ENCODE results near the gene MMP24. TPM values are rescaled to one million over a fixed set of nuclear protein-coding genes. Genes with fewer than 3 reads are reported as not detected.
"Not testable (repeated sequence)": the region's sequence is repeated elsewhere in the genome, so short reads cannot be mapped to it uniquely, and the experiment has no call there.

Gene MMP24
- 0.09 TPM for polyA plus RNA-seq

GRCh38 chr20:35226126-35226883 lies at the start of gene MMP24:
Gene MMP24, plus strand, starts transcription at chr20:35226690. Its CDS starts 49 bp downstream, at chr20:35226739.
- Mint-ChIP-seq H3K27me3 (peaks cover 35% of the 10 kb centered on the region), H3K9me3 (peaks cover 0 to 2% (median 0%) of the 10 kb centered on the region in 3 donors), H3K4me3 (peak within 1 kb of the TSS; percentile 31 to 88 (median 72)), H3K4me1 (peaks cover 4 to 6% (median 4%) of the 10 kb centered on the region in 3 donors), H3K27ac (no peak within 1 kb of the TSS), H3K36me3 (peaks cover 7% of the 10 kb centered on the region)

DNA sequence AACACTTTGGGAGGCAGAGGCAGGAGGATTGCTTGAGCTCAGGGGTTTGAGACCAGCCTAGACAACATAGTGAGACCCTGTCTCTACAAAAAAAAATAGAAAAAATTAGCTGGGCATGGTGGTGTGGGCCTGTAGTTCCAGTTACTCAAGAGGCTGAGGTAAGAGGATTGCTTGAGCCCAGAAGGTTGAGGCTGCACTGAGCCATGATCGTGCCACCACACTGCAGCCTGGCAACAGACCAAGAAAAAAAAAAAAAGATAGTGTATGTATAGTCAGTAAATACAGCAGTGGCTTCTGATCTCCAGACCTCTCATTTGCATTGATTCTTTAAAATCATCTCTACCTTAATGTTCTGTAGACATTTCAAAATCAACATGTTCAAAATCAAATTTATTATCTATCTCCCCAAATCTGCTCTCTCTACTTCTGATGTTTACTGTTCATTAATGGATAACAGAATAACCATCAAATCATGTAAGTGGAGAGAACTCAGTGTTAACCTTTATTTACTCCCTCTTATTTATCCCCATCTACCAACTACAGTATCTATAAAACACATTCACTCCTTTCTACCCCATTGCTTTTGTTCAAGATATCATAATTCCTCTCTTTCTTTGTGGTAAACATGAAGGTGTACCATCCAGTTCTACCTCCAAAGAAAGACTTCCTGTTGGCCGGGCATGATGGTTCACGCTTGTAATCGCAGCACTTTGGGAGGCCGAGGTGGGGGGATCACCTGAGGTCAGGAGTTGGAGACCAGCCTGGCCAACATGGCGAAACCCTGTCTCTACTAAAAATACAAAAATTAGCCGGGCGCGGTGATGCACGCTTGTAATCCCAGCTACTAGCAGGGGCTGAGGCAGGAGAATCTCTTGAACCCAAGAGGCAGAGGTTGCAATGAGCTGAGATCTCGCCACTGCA lies 46.9 kb upstream of the MMP24 start:
- Mint-ChIP-seq H3K4me1 (peaks cover 0 to 3% (median 0%) of the 10 kb centered on the region in 3 donors), H3K27me3 (no peaks in the 10 kb centered on the region), H3K4me3 (peak overlapping the region in 1 of 4 donors; percentile 7), H3K27ac (no peak overlapping the region), H3K36me3 (peaks cover 9% of the 10 kb centered on the region), H3K9me3 (no peaks in the 10 kb centered on the region)

GRCh38 chr20:35180266-35180665 lies 46.2 kb upstream of the MMP24 start:
- Mint-ChIP-seq H3K4me3 (no peak overlapping the region), H3K9me3 (no peaks in the 10 kb centered on the region), H3K36me3 (peaks cover 15% of the 10 kb centered on the region), H3K27me3 (no peaks in the 10 kb centered on the region), H3K4me1 (peaks cover 0 to 3% (median 0%) of the 10 kb centered on the region in 3 donors), H3K27ac (no peak overlapping the region)

GRCh38 chr20:35181731-35182130 lies 44.8 kb upstream of the MMP24 start:
- H3K36me3 Mint-ChIP-seq = peaks cover 15% of the 10 kb centered on the region
- H3K4me1 Mint-ChIP-seq = peaks cover 0 to 3% (median 0%) of the 10 kb centered on the region in 3 donors
- no peak overlapping the region for H3K4me3 Mint-ChIP-seq
- peaks cover 0 to 1% (median 0%) of the 10 kb centered on the region in 3 donors for H3K9me3 Mint-ChIP-seq
- H3K27ac Mint-ChIP-seq = no peak overlapping the region
- no peaks in the 10 kb centered on the region for H3K27me3 Mint-ChIP-seq

GRCh38 chr20:35186691-35187289 lies 39.7 kb upstream of the MMP24 start:
- H3K36me3 Mint-ChIP-seq = peaks cover 12% of the 10 kb centered on the region
- not testable (repeated sequence) for H3K4me1 Mint-ChIP-seq, H3K27ac Mint-ChIP-seq, H3K9me3 Mint-ChIP-seq, H3K4me3 Mint-ChIP-seq, H3K27me3 Mint-ChIP-seq

DNA sequence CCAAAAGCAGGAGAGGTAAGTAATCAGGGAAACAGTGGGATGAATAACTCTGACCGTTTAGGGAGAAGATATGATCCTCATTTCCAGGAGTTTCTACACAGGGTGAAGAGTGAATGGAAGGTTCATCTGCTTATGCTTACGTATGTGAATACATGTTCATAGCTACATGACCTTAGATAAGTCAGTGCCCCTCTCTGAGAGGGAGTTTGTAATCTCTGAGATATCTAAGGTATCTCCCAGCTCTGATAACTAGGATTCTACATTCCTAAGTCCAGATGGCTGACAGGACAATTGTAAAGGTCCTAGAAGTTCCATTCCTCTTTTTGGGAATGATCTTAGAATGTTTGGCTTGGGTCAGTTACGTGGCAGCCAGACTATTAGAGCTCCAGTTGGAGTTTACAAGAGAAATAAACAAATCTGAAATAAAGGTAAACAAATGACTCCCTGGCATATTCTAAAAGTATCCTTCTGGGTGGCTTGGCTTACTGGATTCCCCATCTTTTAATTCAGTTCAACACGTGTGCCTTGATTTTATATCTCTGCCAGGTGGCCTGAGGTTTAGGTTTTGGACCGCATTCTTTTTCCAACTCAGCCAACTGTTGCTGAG lies 38.8 kb upstream of the MMP24 start:
- Mint-ChIP-seq H3K36me3 (peaks cover 12% of the 10 kb centered on the region), H3K4me1 (no peaks in the 10 kb centered on the region), H3K4me3 (no peak overlapping the region), H3K9me3 (peaks cover 0 to 1% (median 0%) of the 10 kb centered on the region in 3 donors), H3K27ac (no peak overlapping the region), H3K27me3 (no peaks in the 10 kb centered on the region)

DNA sequence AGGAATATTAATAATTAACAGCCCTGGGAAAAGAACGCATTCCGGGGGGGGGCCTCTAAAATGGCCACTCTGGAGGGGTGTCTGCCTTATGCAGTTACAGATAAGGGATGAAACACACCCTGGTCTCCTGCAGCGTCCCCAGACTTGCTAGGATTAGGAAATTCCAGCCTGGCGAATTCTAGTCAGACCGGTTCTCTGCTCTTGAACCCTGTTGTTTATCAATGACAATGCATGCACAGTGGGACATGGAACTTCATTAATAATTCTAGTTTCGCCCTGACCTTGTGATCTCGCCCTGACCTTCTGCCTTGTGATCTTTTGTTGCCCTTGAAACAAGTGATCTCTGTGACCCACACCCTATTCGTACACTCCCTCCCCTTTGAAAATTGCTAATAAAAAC lies 37.3 kb upstream of the MMP24 start:
- not testable (repeated sequence) for H3K27ac Mint-ChIP-seq, H3K27me3 Mint-ChIP-seq, H3K9me3 Mint-ChIP-seq, H3K4me1 Mint-ChIP-seq, H3K4me3 Mint-ChIP-seq
- H3K36me3 Mint-ChIP-seq = peaks cover 12% of the 10 kb centered on the region

GRCh38 chr20:35190556-35190955 lies 35.9 kb upstream of the MMP24 start:
- H3K4me1 Mint-ChIP-seq = no peaks in the 10 kb centered on the region
- peaks cover 2% of the 10 kb centered on the region for H3K36me3 Mint-ChIP-seq
- no peak overlapping the region for H3K27ac Mint-ChIP-seq
- H3K27me3 Mint-ChIP-seq = no peaks in the 10 kb centered on the region
- no peaks in the 10 kb centered on the region for H3K9me3 Mint-ChIP-seq
- H3K4me3 Mint-ChIP-seq = no peak overlapping the region

GRCh38 chr20:35191419-35192117 lies 34.9 kb upstream of the MMP24 start:
- peaks cover 0 to 4% (median 3%) of the 10 kb centered on the region in 3 donors for H3K9me3 Mint-ChIP-seq
- peaks cover 5% of the 10 kb centered on the region for H3K36me3 Mint-ChIP-seq
- H3K4me3 Mint-ChIP-seq = no peak overlapping the region
- H3K27me3 Mint-ChIP-seq = no peaks in the 10 kb centered on the region
- H3K27ac Mint-ChIP-seq = no peak overlapping the region
- no peaks in the 10 kb centered on the region for H3K4me1 Mint-ChIP-seq

DNA sequence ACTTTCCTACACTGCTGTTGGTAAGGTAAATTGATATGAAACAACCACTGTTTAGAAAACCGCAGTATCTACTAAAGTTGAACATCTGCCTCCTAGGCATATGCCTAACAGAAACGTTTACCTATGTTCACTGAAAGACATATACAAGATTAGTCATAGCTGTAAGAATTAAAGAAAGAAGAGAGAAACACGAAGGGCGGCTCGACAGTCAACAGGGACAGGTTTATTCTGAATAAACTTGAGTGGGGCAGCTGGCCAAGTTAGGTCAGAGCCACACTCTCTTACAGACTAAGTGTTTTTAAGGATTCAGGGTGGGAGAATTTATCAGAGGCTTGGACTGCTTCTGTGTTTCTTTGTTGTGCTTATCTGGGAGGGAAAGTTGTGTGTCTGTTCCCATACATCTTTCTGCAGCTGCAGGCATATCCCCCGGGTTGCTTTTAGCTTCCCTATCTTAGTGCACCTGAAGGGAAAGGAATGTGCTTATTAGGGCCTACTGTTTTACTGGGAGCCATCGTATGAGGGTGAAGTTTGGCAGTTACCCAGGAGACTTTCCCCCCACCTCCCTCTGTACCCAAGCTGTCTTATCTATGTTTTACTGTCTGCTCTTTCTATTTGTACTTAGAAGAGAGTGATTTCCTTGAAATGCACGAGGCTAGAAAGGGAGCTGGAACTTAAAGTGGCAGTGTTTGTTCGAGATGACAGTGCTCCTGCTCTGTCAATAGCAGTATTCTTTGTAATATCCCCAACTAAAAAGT lies 34.2 kb upstream of the MMP24 start:
- Mint-ChIP-seq H3K4me1 (no peaks in the 10 kb centered on the region), H3K27ac (no peak overlapping the region), H3K4me3 (no peak overlapping the region), H3K36me3 (peaks cover 5% of the 10 kb centered on the region), H3K27me3 (no peaks in the 10 kb centered on the region), H3K9me3 (peaks cover 2 to 10% (median 9%) of the 10 kb centered on the region in 3 donors)

- peaks cover 2 to 12% (median 9%) of the 10 kb centered on the region in 3 donors for H3K9me3 Mint-ChIP-seq
- not testable (repeated sequence) for H3K4me1 Mint-ChIP-seq, H3K4me3 Mint-ChIP-seq, H3K27ac Mint-ChIP-seq, H3K27me3 Mint-ChIP-seq, H3K36me3 Mint-ChIP-seq
Observed at GRCh38 chr20:35193031-35193791, 33.3 kb upstream of the MMP24 start.

DNA sequence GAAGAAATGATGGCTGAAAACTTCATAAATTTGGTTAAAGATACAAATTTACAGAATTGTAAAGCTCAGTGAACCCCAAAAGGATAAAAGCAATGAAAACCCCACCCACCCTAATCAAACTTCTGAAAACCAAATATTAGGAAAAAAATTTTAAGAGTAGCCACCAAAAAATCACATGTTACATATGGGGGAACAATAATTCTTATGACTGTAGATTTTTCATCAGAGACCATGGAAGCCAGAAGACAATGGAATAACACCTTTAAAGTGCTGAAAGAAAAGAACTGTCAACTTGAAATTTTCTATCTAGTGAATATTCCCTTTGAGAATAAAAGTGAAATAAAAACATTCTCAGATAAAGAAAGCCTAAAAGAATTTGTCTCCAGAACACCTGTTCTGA lies 30.2 kb upstream of the MMP24 start:
- H3K27me3 Mint-ChIP-seq = no peaks in the 10 kb centered on the region
- H3K36me3 Mint-ChIP-seq = peaks cover 10% of the 10 kb centered on the region
- H3K4me3 Mint-ChIP-seq = no peak overlapping the region
- H3K4me1 Mint-ChIP-seq = no peaks in the 10 kb centered on the region
- peaks cover 2 to 18% (median 9%) of the 10 kb centered on the region in 3 donors for H3K9me3 Mint-ChIP-seq
- no peak overlapping the region for H3K27ac Mint-ChIP-seq

DNA sequence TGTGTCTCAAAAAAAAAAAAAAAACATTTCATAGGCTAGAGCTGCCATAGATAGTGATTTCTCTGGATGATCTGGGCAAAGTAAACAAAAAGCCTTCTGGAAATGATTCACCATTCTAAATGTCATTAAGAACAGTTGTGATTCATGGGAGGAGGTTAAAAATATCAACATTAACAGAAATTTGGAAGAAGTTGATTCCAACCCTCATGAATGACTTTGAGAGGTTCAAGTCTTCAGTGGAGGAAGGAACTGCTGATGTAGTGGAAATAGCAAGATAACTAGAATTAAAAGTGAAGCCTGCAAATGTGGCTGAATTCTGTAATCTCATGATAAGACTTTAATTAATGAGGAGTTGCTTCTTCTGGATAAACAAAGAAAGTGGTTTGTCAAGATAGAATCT lies 26.8 kb upstream of the MMP24 start:
- no peak overlapping the region for H3K27ac Mint-ChIP-seq
- H3K4me1 Mint-ChIP-seq = no peaks in the 10 kb centered on the region
- peaks cover 10% of the 10 kb centered on the region for H3K36me3 Mint-ChIP-seq
- H3K4me3 Mint-ChIP-seq = no peak overlapping the region
- H3K27me3 Mint-ChIP-seq = no peaks in the 10 kb centered on the region
- peaks cover 2 to 18% (median 9%) of the 10 kb centered on the region in 3 donors for H3K9me3 Mint-ChIP-seq
